Measurements from ENCODE around the gene SLC35A3. TPM values are rescaled to one million over a fixed set of nuclear protein-coding genes. Genes with fewer than 3 reads are reported as not detected.
A peak's percentile ranks its signal among the peaks of the same experiment; 100 is the strongest.

The SLC35A3 gene
- total RNA-seq, 1 experiment from 2014 or later: 16.9 TPM

DNA sequence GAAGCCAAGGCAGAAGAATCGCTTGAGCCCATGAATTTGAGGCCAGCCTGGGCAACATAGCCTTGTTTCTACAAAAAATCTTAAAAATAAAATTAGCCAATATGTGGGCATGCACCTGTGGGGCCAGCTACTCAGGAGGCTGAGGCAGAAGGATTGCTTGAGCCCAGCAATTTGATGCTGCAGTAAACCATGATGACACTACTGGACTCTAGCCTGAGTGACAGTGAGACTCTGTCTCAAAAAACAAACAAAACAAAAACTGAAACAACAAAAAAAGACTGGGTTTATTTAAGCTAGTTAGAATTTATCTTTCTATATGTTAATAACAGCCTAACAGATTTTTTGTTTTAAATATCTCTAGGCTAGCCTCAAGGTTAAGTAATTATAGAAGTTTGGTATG is 57.4 kb downstream of the SLC35A3 start:
- Histone ChIP-seq H3K27me3 (replicated peaks; ENCODE audit: control insufficient read depth, insufficient read depth, low read length) (no peaks in the 10 kb centered on the region), H3K4me1 (no peaks in the 10 kb centered on the region), H3K9me3 (no peaks in the 10 kb centered on the region), H3K4me3 (ENCODE audit: low read depth, low read length) (no peak overlapping the region), H3K36me3 (ENCODE audit: control insufficient read depth, insufficient read depth, low read length) (no peaks in the 10 kb centered on the region)
- TF ChIP-seq, protein P1, sequence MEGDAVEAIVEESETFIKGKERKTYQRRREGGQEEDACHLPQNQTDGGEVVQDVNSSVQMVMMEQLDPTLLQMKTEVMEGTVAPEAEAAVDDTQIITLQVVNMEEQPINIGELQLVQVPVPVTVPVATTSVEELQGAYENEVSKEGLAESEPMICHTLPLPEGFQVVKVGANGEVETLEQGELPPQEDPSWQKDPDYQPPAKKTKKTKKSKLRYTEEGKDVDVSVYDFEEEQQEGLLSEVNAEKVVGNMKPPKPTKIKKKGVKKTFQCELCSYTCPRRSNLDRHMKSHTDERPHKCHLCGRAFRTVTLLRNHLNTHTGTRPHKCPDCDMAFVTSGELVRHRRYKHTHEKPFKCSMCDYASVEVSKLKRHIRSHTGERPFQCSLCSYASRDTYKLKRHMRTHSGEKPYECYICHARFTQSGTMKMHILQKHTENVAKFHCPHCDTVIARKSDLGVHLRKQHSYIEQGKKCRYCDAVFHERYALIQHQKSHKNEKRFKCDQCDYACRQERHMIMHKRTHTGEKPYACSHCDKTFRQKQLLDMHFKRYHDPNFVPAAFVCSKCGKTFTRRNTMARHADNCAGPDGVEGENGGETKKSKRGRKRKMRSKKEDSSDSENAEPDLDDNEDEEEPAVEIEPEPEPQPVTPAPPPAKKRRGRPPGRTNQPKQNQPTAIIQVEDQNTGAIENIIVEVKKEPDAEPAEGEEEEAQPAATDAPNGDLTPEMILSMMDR (IDR thresholded peaks at IDR 0.05; ENCODE audit: insufficient read depth in 1 of 2, low read depth in 1 of 2, low read length in 1 of 2, severe bottlenecking in 1 of 2, unreplicated experiment in 1 of 2): no peak
- ChIA-PET POLR2A (no interaction called here), CTCF (no interaction called here)
- no peaks in the 10 kb centered on the region for H3K4me1 Mint-ChIP-seq (ENCODE audit: low read depth, unreplicated experiment)
- DNase-seq: no peak
- no TSS peak for BruUV-seq (replicated peaks)
- H3K4me3 Mint-ChIP-seq (ENCODE audit: unreplicated experiment): no peak overlapping the region
- no peaks in the 10 kb centered on the region for H3K9me3 Mint-ChIP-seq (ENCODE audit: unreplicated experiment)
- H3K27ac Mint-ChIP-seq (ENCODE audit: unreplicated experiment): no peak overlapping the region
- intact Hi-C loops (cut with micrococcal nuclease; ENCODE audit: unreplicated experiment): no loop called here
- no peaks in the 10 kb centered on the region for H3K27me3 Mint-ChIP-seq (ENCODE audit: insufficient read depth, unreplicated experiment)
- peaks cover 6% of the 10 kb centered on the region for H3K36me3 Mint-ChIP-seq (ENCODE audit: insufficient read depth, unreplicated experiment)

DNA sequence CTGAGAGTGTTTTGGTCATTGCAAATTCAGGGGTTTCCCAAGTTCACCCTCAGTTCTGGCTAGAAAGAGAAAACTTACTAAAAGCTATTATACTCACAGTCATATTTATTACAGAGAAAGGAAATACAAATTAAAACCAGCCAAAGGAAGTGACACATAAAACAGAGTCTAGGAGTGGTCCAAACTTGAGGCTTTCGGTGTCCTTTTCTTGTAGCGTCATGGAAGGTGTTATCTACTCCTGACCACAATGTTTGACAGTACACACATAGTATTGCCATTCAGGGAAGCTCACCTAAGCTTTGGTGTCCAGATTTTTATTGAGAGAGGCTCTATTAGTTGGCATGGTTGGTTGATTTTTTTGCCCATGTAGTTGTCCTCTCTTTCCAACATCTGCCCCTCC is 59.0 kb downstream of the SLC35A3 start:
- Histone ChIP-seq H3K27me3 (replicated peaks; ENCODE audit: control insufficient read depth, insufficient read depth, low read length) (no peaks in the 10 kb centered on the region), H3K4me1 (no peaks in the 10 kb centered on the region), H3K4me3 (ENCODE audit: low read depth, low read length) (no peak overlapping the region), H3K36me3 (ENCODE audit: control insufficient read depth, insufficient read depth, low read length) (no peaks in the 10 kb centered on the region), H3K9me3 (no peaks in the 10 kb centered on the region)
- no peaks in the 10 kb centered on the region for H3K9me3 Mint-ChIP-seq (ENCODE audit: unreplicated experiment)
- no peaks in the 10 kb centered on the region for H3K27me3 Mint-ChIP-seq (ENCODE audit: insufficient read depth, unreplicated experiment)
- H3K4me3 Mint-ChIP-seq (ENCODE audit: unreplicated experiment): no peak overlapping the region
- ChIA-PET CTCF (no interaction called here), POLR2A (no interaction called here)
- no TSS peak for BruUV-seq (replicated peaks)
- intact Hi-C loops (cut with micrococcal nuclease; ENCODE audit: unreplicated experiment): no loop called here
- no peaks in the 10 kb centered on the region for H3K4me1 Mint-ChIP-seq (ENCODE audit: low read depth, unreplicated experiment)
- TF ChIP-seq, protein P1 (IDR thresholded peaks at IDR 0.05; ENCODE audit: insufficient read depth in 1 of 2, low read depth in 1 of 2, low read length in 1 of 2, severe bottlenecking in 1 of 2, unreplicated experiment in 1 of 2): no peak
- peaks cover 2% of the 10 kb centered on the region for H3K36me3 Mint-ChIP-seq (ENCODE audit: insufficient read depth, unreplicated experiment)
- DNase-seq: no peak
- no peak overlapping the region for H3K27ac Mint-ChIP-seq (ENCODE audit: unreplicated experiment)

DNA sequence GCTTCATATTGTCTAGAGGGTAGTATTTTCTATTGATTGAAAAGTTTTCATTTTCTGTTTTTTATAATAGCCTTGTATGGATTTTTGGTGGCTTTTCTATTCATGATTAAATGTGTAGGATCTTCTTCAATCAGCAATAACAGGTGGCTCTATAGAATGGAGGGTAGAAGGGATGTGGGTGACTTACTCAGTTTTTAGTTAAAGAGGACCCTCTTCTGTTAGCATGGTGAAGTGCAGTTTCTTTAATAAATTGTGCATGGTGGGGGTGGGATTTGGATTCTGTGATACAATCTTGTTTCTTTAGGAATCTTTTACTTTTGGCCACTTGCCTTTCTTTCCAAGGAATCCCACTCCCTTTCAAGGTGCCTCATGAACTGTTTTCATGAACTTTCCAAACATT is 64.7 kb downstream of the SLC35A3 start:
- H3K9me3 Mint-ChIP-seq (ENCODE audit: unreplicated experiment): no peaks in the 10 kb centered on the region
- TF ChIP-seq, protein P1 (IDR thresholded peaks at IDR 0.05; ENCODE audit: insufficient read depth in 1 of 2, low read depth in 1 of 2, low read length in 1 of 2, severe bottlenecking in 1 of 2, unreplicated experiment in 1 of 2): peak; percentile 11 to 22
- peaks cover 18% of the 10 kb centered on the region for H3K36me3 Mint-ChIP-seq (ENCODE audit: insufficient read depth, unreplicated experiment)
- BruUV-seq (replicated peaks): no TSS peak
- no peak overlapping the region for H3K4me3 ChIP-seq (ENCODE audit: low read depth, low read length)
- no peaks in the 10 kb centered on the region for H3K27me3 ChIP-seq (replicated peaks; ENCODE audit: control insufficient read depth, insufficient read depth, low read length)
- no peak overlapping the region for H3K4me3 Mint-ChIP-seq (ENCODE audit: unreplicated experiment)
- no peaks in the 10 kb centered on the region for H3K4me1 Mint-ChIP-seq (ENCODE audit: low read depth, unreplicated experiment)
- no peaks in the 10 kb centered on the region for H3K36me3 ChIP-seq (ENCODE audit: control insufficient read depth, insufficient read depth, low read length)
- no peaks in the 10 kb centered on the region for H3K9me3 ChIP-seq
- CTCF ChIA-PET: no interaction called here
- POLR2A ChIA-PET: no interaction called here
- H3K4me1 ChIP-seq: no peaks in the 10 kb centered on the region
- H3K27ac Mint-ChIP-seq (ENCODE audit: unreplicated experiment): no peak overlapping the region
- intact Hi-C loops (cut with micrococcal nuclease; ENCODE audit: unreplicated experiment): loop anchor here (1.0 to 5.0 kb wide), 2 partner anchors 62 to 226 kb away; no protein-coding TSS in a partner anchor
- peak in 1 of 2 experiments; percentile 1 for DNase-seq
- H3K27me3 Mint-ChIP-seq (ENCODE audit: insufficient read depth, unreplicated experiment): no peaks in the 10 kb centered on the region

All from Caco-2 (cell line).